ENCODE data around the gene HKDC1. TPM values are rescaled to one million over a fixed set of nuclear protein-coding genes. Genes with fewer than 3 reads are reported as not detected.

The HKDC1 gene
- total RNA-seq, 4 donors from 2014 or later: 26.8 to 39.6 (median 28.0) TPM; not detected in 1

GRCh38 chr10:69222157-69223027 lies 2.3 kb downstream of the HKDC1 start:
- Histone ChIP-seq H3K27ac (peak overlapping the region; percentile 86 to 92 (median 88)), H3K4me1 (peaks cover 16 to 42% (median 25%) of the 10 kb centered on the region in 4 donors), H3K9me3 (no peaks in the 10 kb centered on the region), H3K4me3 (peak overlapping the region in 2 of 4 donors; percentile 16 to 26), H3K36me3 (no peaks in the 10 kb centered on the region), H3K27me3 (no peaks in the 10 kb centered on the region)
- in situ Hi-C loops (cut with MboI; ENCODE audit: low pct_ligation_motif_present in 1 of 4, low pct_unique_long_range_greater_than_20kb in 1 of 4, low sequenced_read_pairs in 3 of 4): no loop called here
- intact Hi-C loops (cut with DNase I; ENCODE audit: low total_unique reads): no loop called here
- TF ChIP-seq CTCF (IDR thresholded peaks at IDR 0.05): peak; percentile 57 to 84 (median 64)
- TF ChIP-seq POLR2A (IDR thresholded peaks at IDR 0.05): peak; percentile 82
- peak; percentile 28 to 83 (median 76) for TF ChIP-seq POLR2AphosphoS5 (IDR thresholded peaks at IDR 0.05)
- TF ChIP-seq EP300 (IDR thresholded peaks at IDR 0.05; ENCODE audit: low read depth): no peak
- 10 to 16% methylated on average over 2 to 10 of the region's 11 CpGs for WGBS, 2 donors (ENCODE audit: low coverage in 1 of 2)
- DNase-seq: peak; percentile 92

GRCh38 chr10:69223028-69223342 lies 2.9 kb downstream of the HKDC1 start:
- Histone ChIP-seq H3K4me3 (no peak overlapping the region), H3K27me3 (no peaks in the 10 kb centered on the region), H3K36me3 (no peaks in the 10 kb centered on the region), H3K9me3 (no peaks in the 10 kb centered on the region), H3K27ac (peak overlapping the region; percentile 86 to 92 (median 88)), H3K4me1 (peaks cover 16 to 42% (median 25%) of the 10 kb centered on the region in 4 donors)
- in situ Hi-C loops (cut with MboI; ENCODE audit: low pct_ligation_motif_present in 1 of 4, low pct_unique_long_range_greater_than_20kb in 1 of 4, low sequenced_read_pairs in 3 of 4): no loop called here
- WGBS, 2 donors (ENCODE audit: low coverage in 1 of 2): 7% methylated on average over 1 of the region's 1 CpG
- intact Hi-C loops (cut with DNase I; ENCODE audit: low total_unique reads): no loop called here
- DNase-seq: no peak
- no peak for TF ChIP-seq EP300 (IDR thresholded peaks at IDR 0.05; ENCODE audit: low read depth)
- TF ChIP-seq POLR2AphosphoS5 (IDR thresholded peaks at IDR 0.05): no peak
- no peak for TF ChIP-seq CTCF (IDR thresholded peaks at IDR 0.05)
- TF ChIP-seq POLR2A (IDR thresholded peaks at IDR 0.05): no peak

- Histone ChIP-seq H3K27me3 (no peaks in the 10 kb centered on the region), H3K4me3 (no peak overlapping the region), H3K27ac (peak overlapping the region; percentile 86 to 92 (median 88)), H3K36me3 (no peaks in the 10 kb centered on the region), H3K9me3 (no peaks in the 10 kb centered on the region), H3K4me1 (peaks cover 16 to 54% (median 35%) of the 10 kb centered on the region in 4 donors)
- no peak for DNase-seq
- WGBS, 2 donors (ENCODE audit: low coverage in 1 of 2): 47 to 63% methylated on average over 3 to 10 of the region's 10 CpGs
- no peak for TF ChIP-seq POLR2A (IDR thresholded peaks at IDR 0.05)
- TF ChIP-seq EP300 (IDR thresholded peaks at IDR 0.05; ENCODE audit: low read depth): no peak
- no peak for TF ChIP-seq POLR2AphosphoS5 (IDR thresholded peaks at IDR 0.05)
- no peak for TF ChIP-seq CTCF (IDR thresholded peaks at IDR 0.05)
- intact Hi-C loops (cut with DNase I; ENCODE audit: low total_unique reads) (no loop called here), in situ Hi-C loops (cut with MboI; ENCODE audit: low pct_ligation_motif_present in 1 of 4, low pct_unique_long_range_greater_than_20kb in 1 of 4, low sequenced_read_pairs in 3 of 4) (loop anchor here in 2 of 4 donors (25.0 kb wide), 2 partner anchors 287 to 412 kb away; partner anchors contain the start of gene FAM241B (in 1 of the 2))
Observed at GRCh38 chr10:69224862-69225657, 4.9 kb downstream of the HKDC1 start.

GRCh38 chr10:69225681-69226080 lies 5.5 kb downstream of the HKDC1 start:
- no peak for DNase-seq
- 81% methylated on average over 10 of the region's 10 CpGs; no CpG with 5 or more reads in 1 of the 2 donors for WGBS, 2 donors (ENCODE audit: low coverage in 1 of 2)

More at GRCh38 chr10:69225681-69226080, 5.5 kb downstream of the HKDC1 start:
- Histone ChIP-seq H3K4me3 (no peak overlapping the region), H3K4me1 (peaks cover 16 to 58% (median 36%) of the 10 kb centered on the region in 4 donors), H3K36me3 (no peaks in the 10 kb centered on the region), H3K27me3 (no peaks in the 10 kb centered on the region), H3K27ac (peak overlapping the region in 3 of 4 donors; percentile 88 to 92 (median 88)), H3K9me3 (no peaks in the 10 kb centered on the region)
- intact Hi-C loops (cut with DNase I; ENCODE audit: low total_unique reads) (no loop called here), in situ Hi-C loops (cut with MboI; ENCODE audit: low pct_ligation_motif_present in 1 of 4, low pct_unique_long_range_greater_than_20kb in 1 of 4, low sequenced_read_pairs in 3 of 4) (loop anchor here in 2 of 4 donors (25.0 kb wide), 2 partner anchors 287 to 412 kb away; partner anchors contain the start of gene FAM241B (in 1 of the 2))
- no peak for TF ChIP-seq POLR2A (IDR thresholded peaks at IDR 0.05)
- no peak for TF ChIP-seq EP300 (IDR thresholded peaks at IDR 0.05; ENCODE audit: low read depth)
- TF ChIP-seq CTCF (IDR thresholded peaks at IDR 0.05): no peak
- no peak for TF ChIP-seq POLR2AphosphoS5 (IDR thresholded peaks at IDR 0.05)
